Activated naive CD8-positive, alpha-beta T cell (primary cell): Measurements from ENCODE around the gene SMIM44.

Experiments
- H3K27ac Mint-ChIP-seq: one replicate; pipeline ENCODE4 v1.8.0; 2021; ENCODE audit warnings: mixed read lengths
- H3K27me3 Mint-ChIP-seq: one replicate; pipeline ENCODE4 v1.8.0; 2021; ENCODE audit warnings: mixed read lengths
- H3K36me3 Mint-ChIP-seq: one replicate; pipeline ENCODE4 v1.8.0; 2021; ENCODE audit warnings: mixed read lengths
- H3K4me1 Mint-ChIP-seq: one replicate; pipeline ENCODE4 v1.8.0; 2021; ENCODE audit warnings: low read depth, mixed read lengths
- H3K4me3 Mint-ChIP-seq: one replicate; pipeline ENCODE4 v1.8.0; 2021; ENCODE audit warnings: mild to moderate bottlenecking, mixed read lengths
- H3K9me3 Mint-ChIP-seq: one replicate; pipeline ENCODE4 v1.8.0; 2021; ENCODE audit warnings: low read depth, mixed read lengths

Gene SMIM44

DNA sequence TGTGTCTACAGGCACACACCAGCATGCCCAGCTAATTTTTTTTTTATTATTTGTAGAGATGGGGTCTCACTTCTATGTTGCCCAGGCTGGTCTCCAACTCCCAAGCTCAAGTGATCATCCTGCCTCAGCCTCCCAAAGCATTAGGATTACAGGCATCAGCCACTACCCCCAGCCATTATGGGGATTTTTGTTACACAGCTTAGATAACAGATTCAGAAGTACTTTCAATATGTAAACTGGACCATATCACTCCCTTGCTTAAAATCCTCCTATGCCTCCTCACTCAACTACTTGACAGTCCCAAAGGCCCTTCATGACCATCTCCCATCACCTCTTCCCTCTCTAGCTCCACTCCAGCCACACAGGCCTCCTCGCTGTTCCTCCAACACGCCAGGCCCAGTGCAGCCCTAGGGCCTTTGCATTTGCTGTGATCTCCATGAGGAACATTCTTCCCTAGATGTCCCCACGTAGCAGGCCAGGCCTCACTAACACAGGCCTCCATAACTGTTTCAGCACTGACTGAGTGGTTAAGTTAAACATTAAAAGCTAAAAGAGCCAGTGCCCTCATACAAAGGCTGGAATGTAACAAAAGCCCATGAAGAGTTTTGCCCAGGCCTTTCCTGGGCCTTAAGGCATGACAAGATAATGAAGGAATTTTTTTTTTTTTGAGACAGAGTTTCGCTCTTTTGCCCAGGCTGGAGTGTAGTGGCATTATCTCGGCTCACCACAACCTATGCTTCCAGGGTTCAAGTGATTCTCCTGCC lies 14.7 kb upstream of the SMIM44 start:
- H3K27me3 Mint-ChIP-seq = no peaks in the 10 kb centered on the region
- peak overlapping the region; percentile 52 for H3K4me3 Mint-ChIP-seq
- no peaks in the 10 kb centered on the region for H3K9me3 Mint-ChIP-seq
- H3K4me1 Mint-ChIP-seq = peaks cover 26% of the 10 kb centered on the region
- no peak overlapping the region for H3K27ac Mint-ChIP-seq
- peaks cover 5% of the 10 kb centered on the region for H3K36me3 Mint-ChIP-seq

DNA sequence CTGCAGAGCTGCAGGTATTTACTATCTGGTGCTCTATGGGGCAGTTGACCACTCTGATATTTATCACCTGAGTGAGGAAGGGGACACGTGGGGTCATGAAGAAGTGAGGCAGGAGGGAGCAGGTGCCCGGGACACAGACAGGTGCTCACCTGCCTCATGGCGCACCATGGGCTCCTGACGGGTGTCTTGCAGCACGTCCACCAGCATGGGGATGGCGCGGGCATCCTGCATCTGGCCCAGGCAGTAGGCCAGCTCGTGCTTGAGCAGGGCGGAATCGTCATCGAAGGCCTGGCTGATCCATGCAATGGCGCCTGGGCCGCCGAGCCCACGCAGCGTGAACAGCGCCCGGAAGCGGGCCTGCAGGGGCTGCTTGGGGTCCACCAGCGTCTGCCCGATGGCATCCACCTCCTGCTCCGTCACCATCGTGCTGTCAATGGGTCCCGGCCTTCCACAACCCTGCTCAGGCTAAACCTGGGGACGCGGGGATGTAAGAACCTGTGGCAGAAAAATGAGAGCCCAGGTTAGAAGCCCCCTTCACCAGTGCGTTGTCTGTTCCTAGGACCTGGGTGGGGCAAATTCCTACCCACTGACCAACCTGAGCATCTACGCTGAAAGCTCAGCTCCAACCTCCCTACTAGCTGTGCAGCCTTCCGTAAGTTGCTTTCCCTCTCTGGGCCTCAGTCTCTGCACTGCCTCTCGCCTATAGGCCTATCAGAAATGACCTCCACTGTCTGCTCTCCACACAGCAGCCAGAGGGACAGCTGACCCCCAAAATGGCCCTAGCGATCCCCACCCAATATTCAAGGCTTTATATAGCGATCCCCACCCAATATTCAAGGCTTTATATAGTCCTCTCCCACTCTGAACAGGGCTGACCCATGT lies 13.4 kb upstream of the SMIM44 start:
- H3K36me3 Mint-ChIP-seq = peaks cover 5% of the 10 kb centered on the region

DNA sequence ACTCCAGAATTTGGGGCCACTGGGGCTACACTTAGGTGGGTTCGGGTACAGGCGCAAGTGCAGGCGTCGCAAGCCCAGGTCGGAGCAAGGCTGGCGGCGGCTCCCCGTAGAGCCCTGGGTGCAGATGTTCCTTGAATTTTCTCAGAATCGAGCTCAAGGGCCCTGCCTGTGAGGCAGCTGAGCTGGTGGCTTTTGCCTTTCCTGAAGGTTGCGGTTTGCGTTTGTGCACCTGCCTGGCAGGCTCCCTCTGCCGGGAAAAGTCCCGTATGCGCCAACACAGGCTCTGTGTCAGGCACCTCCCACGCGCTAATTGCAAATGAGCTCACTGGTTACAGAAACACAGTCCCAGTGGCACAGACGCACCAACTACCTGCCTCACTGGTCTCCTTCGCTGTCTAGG lies 11.3 kb upstream of the SMIM44 start:
- Mint-ChIP-seq H3K27ac (no peak overlapping the region), H3K9me3 (no peaks in the 10 kb centered on the region), H3K4me3 (no peak overlapping the region), H3K36me3 (peaks cover 5% of the 10 kb centered on the region), H3K4me1 (peaks cover 16% of the 10 kb centered on the region), H3K27me3 (no peaks in the 10 kb centered on the region)

More for the DNA sequence above, 13.4 kb upstream of the SMIM44 start:
- H3K27ac Mint-ChIP-seq = no peak overlapping the region
- no peak overlapping the region for H3K4me3 Mint-ChIP-seq
- H3K4me1 Mint-ChIP-seq = peaks cover 26% of the 10 kb centered on the region
- H3K27me3 Mint-ChIP-seq = no peaks in the 10 kb centered on the region
- no peaks in the 10 kb centered on the region for H3K9me3 Mint-ChIP-seq

DNA sequence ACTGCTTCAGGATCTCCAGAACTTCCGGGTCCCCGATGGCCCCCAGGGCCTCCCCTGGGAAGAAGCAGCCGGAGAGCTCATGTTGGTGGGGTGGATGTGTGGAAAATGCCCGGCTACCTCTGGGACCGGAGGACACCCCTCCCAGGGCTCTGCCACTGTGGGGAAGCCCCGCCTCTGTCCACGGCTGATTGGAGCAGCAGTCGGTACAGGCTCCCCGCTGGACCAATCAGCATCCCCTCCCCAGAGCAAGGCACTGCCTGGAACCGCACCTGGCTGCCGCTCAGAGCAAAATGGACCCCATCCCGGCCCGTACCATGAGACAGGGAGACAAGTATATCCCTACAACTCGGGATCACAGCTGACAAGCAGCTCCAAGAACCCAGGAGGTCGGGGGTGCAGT lies 10.8 kb upstream of the SMIM44 start:
- H3K36me3 Mint-ChIP-seq = peaks cover 4% of the 10 kb centered on the region
- peaks cover 13% of the 10 kb centered on the region for H3K4me1 Mint-ChIP-seq
- H3K27me3 Mint-ChIP-seq = no peaks in the 10 kb centered on the region
- no peak overlapping the region for H3K4me3 Mint-ChIP-seq
- H3K27ac Mint-ChIP-seq = no peak overlapping the region
- no peaks in the 10 kb centered on the region for H3K9me3 Mint-ChIP-seq

DNA sequence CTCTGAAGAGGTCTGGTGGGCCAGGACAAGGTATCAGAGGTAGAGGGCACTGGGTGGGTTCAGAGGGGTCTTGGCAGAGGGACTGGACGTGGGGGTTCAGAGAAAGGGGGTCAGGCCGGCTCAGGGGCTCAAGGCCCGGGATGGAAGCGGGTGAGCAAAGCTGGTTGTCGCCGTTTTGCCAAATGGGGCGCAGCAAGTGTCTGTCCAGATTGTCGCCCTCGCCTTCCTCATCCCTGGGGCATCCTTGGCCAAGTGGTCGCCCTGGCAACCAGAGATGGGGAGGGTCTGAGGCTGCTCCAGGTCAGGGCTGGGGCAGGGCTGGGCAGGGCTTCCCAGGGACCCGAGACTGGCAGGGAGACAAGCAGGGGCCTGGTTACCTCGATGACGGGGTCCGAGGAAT lies 10.4 kb upstream of the SMIM44 start:
- H3K9me3 Mint-ChIP-seq = no peaks in the 10 kb centered on the region
- no peaks in the 10 kb centered on the region for H3K27me3 Mint-ChIP-seq
- no peak overlapping the region for H3K27ac Mint-ChIP-seq
- H3K4me3 Mint-ChIP-seq = no peak overlapping the region
- peaks cover 9% of the 10 kb centered on the region for H3K4me1 Mint-ChIP-seq
- H3K36me3 Mint-ChIP-seq = peaks cover 3% of the 10 kb centered on the region

DNA sequence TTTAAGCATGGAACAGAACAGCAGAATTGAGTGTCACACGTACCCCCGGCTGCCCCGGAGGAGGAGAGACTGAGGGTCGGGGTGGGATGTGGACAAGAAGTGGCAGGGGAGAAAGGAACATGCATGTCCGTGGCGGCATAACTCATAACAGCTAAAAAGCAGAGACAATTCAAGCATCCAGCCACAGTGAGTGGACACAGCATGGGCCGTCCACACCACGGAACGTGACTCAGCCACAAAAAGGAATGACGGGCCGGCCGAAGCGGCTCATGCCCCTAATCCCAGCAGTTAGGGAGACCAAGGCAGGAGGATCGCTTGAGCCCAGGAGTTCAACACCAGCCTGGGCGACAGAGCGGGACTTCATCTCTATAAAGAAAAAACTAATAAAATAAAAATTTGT lies 9.7 kb upstream of the SMIM44 start:
- H3K27ac Mint-ChIP-seq = no peak overlapping the region
- no peaks in the 10 kb centered on the region for H3K9me3 Mint-ChIP-seq
- H3K4me1 Mint-ChIP-seq = peaks cover 4% of the 10 kb centered on the region
- H3K36me3 Mint-ChIP-seq = peaks cover under 1% of the 10 kb centered on the region
- H3K27me3 Mint-ChIP-seq = no peaks in the 10 kb centered on the region
- no peak overlapping the region for H3K4me3 Mint-ChIP-seq

DNA sequence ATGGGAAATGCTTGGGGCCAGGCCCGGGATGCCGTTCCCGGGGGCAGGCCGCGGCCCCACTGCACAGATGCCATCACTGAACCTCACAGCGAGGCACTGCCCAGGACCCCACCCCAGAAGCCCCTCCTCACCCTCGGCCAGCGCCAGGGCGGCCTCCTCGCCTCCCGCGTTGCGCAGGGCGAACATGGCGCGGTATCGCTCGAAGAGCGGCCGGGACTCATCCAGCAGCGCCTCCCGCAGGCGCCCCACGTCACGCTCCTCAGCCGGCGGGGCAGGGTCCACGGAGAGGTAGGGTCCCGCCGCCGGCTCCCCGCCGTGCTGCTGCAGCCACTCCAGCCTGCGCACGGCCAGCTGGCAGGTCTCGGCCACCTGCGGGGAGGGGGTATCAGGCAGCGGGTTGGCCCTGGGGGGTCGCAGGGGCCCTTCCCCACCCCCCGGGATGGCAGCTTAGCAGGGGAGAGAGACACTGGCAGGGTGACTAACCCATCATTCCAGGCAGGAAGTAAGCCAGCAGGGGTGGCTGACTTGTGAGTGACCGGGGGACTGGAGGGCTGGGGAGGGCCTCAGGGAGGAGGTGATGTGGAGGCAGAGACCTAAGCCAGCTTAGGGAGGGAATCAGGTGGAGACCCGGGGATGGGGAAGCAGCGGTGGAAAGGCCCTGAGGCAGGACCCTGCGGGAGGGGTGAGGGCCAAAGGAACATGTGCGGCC lies 9.0 kb upstream of the SMIM44 start:
- Mint-ChIP-seq H3K27ac (no peak overlapping the region), H3K4me3 (no peak overlapping the region), H3K4me1 (peaks cover 3% of the 10 kb centered on the region), H3K36me3 (no peaks in the 10 kb centered on the region), H3K9me3 (no peaks in the 10 kb centered on the region), H3K27me3 (no peaks in the 10 kb centered on the region)

DNA sequence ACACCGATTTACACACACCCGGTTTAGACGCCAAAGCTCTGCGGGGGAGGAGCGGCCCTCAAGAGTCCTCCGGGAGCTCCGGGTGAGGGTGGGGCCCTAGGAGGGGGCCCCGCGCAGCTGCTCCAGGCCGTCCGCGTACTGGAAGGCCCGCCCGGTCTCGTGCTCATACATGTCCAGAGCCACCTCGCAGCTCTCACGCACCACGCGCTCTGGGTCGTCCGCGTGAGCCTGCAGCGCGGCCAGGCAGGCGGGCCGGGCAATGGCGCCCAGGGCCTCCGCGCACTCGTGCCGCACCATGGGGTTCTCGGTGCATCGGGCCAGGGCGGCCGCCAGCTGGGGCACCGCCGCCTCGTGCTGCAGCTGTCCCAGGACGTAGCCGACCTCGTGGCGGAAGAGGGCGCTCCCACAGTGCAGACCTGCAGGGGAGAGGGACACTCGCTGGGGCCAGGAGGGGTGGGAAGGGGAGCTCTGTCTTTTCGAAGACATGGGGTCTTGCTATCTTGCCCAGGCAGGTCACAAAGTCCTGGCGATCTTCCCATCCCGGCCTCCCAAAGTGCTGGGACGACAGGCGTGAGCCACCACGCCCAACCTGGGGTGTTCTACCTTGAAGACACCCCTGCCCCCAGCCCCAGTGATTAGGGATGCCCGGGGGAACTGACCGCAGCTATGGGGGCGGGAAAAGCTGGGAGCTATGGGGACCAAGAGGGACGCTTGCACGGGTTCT lies 8.3 kb upstream of the SMIM44 start:
- H3K4me1 Mint-ChIP-seq = peaks cover 3% of the 10 kb centered on the region
- no peaks in the 10 kb centered on the region for H3K36me3 Mint-ChIP-seq
- no peak overlapping the region for H3K4me3 Mint-ChIP-seq
- H3K9me3 Mint-ChIP-seq = no peaks in the 10 kb centered on the region
- no peaks in the 10 kb centered on the region for H3K27me3 Mint-ChIP-seq
- H3K27ac Mint-ChIP-seq = no peak overlapping the region

DNA sequence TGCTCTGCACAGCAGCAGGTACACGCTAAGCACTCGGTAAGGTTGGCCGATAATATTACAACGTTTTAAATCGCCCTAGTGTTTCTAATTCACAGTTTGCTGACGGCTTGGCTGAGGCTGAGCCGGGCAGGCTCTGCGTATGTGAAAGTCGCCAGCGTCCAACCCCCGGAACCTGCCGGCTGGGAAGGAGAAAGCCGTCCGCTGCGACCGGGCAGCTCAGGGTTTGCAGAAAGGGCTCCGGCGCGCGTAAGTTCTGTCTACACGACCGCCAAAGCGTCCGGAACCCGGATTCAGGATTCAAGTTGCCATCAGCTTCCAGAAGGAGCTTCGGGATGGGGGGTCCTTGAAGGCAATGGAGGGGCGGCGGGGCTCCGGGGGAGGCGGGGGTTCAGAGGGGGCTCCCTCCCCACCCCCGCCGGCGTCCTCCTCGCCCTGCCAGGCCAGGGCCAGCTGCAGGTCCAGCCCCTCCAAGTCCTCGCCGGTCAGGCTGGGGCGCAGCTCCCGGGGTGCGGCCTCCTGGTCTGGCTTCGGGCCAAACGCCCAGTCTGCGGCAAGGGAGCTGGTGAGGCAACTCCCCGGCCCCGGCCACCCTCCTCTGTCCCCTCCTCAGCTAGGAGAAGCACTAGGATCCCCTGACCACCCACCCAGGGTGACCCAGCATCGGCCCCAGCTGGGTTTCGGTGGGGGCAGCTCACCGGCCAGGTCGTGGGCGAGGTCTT lies 575 bp downstream of the SMIM44 start:
- no peaks in the 10 kb centered on the region for H3K27me3 Mint-ChIP-seq
- H3K36me3 Mint-ChIP-seq = no peaks in the 10 kb centered on the region
- no peak overlapping the region for H3K4me3 Mint-ChIP-seq
- peaks cover 13% of the 10 kb centered on the region for H3K4me1 Mint-ChIP-seq
- no peaks in the 10 kb centered on the region for H3K9me3 Mint-ChIP-seq
- no peak overlapping the region for H3K27ac Mint-ChIP-seq

DNA sequence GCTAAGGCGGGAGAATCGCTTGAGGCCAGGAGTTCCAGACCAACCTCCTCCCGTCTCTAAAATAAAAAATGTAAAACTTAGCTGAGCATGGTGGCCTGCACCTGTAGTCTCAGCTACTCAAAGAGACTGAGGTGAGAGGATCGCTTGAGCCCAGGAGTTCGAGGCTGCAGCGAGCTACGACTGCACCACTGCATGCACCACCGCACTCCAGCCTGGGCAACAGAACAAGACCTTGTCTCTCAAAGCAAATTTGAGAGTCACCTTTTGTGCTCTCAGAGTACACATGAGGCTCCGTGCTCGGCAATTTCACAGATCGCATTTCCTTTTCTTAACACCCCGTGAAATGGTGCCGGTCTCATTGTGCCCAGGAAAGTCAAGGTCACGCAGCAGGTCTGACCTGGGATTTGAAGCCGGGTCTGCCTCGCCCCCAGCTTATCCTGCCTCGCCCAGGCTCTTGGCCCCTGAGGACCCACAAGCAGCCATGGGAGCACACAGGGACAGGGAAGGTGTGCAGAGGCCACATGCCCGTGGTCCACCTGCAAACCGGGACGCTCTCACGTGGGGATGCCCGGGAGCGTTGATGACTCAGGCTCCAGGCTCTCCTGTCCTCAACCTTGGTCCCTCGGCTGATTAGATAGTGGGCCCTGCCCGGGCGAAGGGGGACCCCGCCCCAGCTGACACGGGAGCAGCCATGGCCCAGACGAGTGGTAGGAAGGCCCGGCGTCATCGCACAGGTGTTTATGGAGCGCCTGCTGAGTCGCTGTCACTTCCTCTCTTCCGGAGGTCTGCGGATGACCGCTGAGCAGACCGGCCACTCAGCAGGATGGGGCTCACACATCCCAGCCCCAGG lies 1.8 kb downstream of the SMIM44 start:
- peaks cover 13% of the 10 kb centered on the region for H3K4me1 Mint-ChIP-seq
- no peaks in the 10 kb centered on the region for H3K36me3 Mint-ChIP-seq
- no peaks in the 10 kb centered on the region for H3K27me3 Mint-ChIP-seq
- no peaks in the 10 kb centered on the region for H3K9me3 Mint-ChIP-seq
- no peak overlapping the region for H3K4me3 Mint-ChIP-seq
- no peak overlapping the region for H3K27ac Mint-ChIP-seq

DNA sequence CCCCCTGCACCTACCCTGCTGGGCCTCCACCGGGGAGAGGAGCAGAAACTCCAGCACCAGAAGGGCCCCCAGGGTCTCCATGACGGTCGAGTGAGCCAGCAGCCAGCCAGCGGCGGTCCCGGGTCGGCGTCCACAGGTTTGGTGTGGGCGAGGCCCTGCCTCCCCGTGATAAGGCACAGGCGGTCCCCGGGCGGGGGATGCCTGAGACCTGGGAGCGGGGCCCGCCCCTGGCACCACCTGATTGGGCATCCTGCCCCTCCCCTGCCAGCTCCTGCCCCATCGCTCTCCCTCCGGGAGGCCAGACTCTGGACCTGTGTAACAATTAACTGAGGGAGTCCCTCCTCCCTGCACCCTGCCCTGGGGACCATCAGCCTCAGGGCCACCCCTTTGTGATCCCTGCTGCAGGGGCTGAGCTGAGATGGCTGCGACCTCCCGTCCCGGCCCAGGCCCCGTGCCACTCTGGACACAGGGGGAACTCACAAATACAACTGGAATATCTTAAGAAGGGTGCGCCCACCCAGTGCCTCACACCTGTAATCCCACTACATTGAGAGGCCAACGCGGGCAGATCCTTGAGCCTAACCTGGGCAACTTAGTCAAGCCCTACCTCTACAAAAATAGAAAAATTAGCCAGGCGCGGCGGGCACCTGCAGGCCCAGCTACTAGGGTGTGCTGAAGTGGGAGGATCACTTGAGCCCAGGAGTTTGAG lies 2.7 kb downstream of the SMIM44 start, which contains the start of gene SMIM24:
TSS of gene SMIM24 (minus strand) at position 143 of the 709 bp plus-strand sequence. CDS start at position 81, 62 bp downstream.
- no peaks in the 10 kb centered on the region for H3K9me3 Mint-ChIP-seq
- no peak within 1 kb of the TSS for H3K4me3 Mint-ChIP-seq
- H3K36me3 Mint-ChIP-seq = no peaks in the 10 kb centered on the region
- peaks cover 13% of the 10 kb centered on the region for H3K4me1 Mint-ChIP-seq
- no peaks in the 10 kb centered on the region for H3K27me3 Mint-ChIP-seq
- no peak within 1 kb of the TSS for H3K27ac Mint-ChIP-seq

DNA sequence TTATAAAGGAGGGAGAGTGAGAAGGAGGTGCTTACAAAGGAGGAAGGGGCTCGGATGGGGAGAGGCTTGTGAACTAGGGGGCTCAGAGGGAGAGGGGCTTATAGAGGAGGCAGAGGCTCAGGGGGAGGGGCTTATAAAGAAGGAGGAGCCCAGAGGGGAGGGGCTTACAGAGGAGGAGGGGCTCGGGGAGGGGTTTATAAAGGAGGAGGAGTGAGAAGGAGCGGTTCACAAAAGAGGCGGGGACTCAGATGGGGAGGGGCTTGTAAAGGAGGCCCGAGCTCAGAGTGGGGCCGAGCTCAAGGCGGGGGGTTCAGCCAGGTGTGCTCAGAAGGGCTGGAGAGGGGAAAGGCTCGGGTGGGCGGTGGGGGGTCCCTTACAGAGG lies 3.4 kb downstream of the SMIM44 start:
- no peak overlapping the region for H3K27ac Mint-ChIP-seq
- H3K36me3 Mint-ChIP-seq = no peaks in the 10 kb centered on the region
- H3K9me3 Mint-ChIP-seq = no peaks in the 10 kb centered on the region
- H3K27me3 Mint-ChIP-seq = no peaks in the 10 kb centered on the region
- peaks cover 13% of the 10 kb centered on the region for H3K4me1 Mint-ChIP-seq
- H3K4me3 Mint-ChIP-seq = no peak overlapping the region
